Endothelial cell of umbilical vein (primary cell): ENCODE results near the gene REPS1. TPM values are rescaled to one million over a fixed set of nuclear protein-coding genes. Genes with fewer than 3 reads are reported as not detected.
"Not testable (repeated sequence)": the region's sequence is repeated elsewhere in the genome, so short reads cannot be mapped to it uniquely, and the experiment has no call there.

Source experiments
- BruUV-seq: library from RNA; stranded (reverse); fragments of 400-500 nt; replicated peaks from 2 replicates; lab custom pipeline; 2021; lab: Mats Ljungman, UMichigan
- CTCF ChIA-PET: fragments of 300-600, 350-600 bp; sonication (Branson Sonifier 250); formaldehyde crosslinking; loops from one replicate; lab custom pipeline; 2021; ENCODE audit warnings: antibody characterized with exemption, inconsistent platforms; lab: Charles Lee
- POLR2A ChIA-PET: fragments of 300-600, 350-600 bp; sonication (Branson Sonifier 250); formaldehyde crosslinking; loops from one replicate; lab custom pipeline; 2021; ENCODE audit warnings: antibody characterized with exemption, inconsistent platforms; lab: Charles Lee
- DNase-seq: peaks from one replicate; pipeline ENCODE4 v3.0.0-alpha.2; 2011; ENCODE audit warnings: low read depth, low spot score
- FAIRE-seq: peaks from 2 replicates; lab custom pipeline; 2011; peaks lifted over from hg19 to GRCh38; lab: Jason Lieb, UNC
- H2AFZ ChIP-seq: 2 replicates; pipeline ENCODE4 v1.6.0; 2012; ENCODE audit warnings: low read depth, low read length, control low read depth, inconsistent platforms
- H3K27ac ChIP-seq: 2 replicates; pipeline ENCODE4 v1.5.1; 2011; ENCODE audit warnings: low read depth, mild to moderate bottlenecking, control low read depth, low read length, moderate library complexity; ENCODE audit not compliant: insufficient read depth
- H3K27me3 ChIP-seq, 2 experiments: 2 replicates each; pipeline versions ENCODE4 v1.6.0 to v1.6.1; 2011; ENCODE audit warnings: low read length in 2 of 2, mixed read lengths in 1 of 2; ENCODE audit not compliant: control insufficient read depth in 2 of 2, insufficient read depth in 2 of 2
- H3K36me3 ChIP-seq, 2 experiments: 2 replicates in 1 of 2; 3 replicates in 1 of 2; pipeline ENCODE4 v1.5.1; 2011; ENCODE audit warnings: low read length in 2 of 2, mild to moderate bottlenecking in 1 of 2, moderate library complexity in 1 of 2; ENCODE audit not compliant: control insufficient read depth in 2 of 2, insufficient read depth in 2 of 2; ENCODE audit errors: extremely low read depth in 1 of 2
- H3K4me1 ChIP-seq: 3 replicates; pipeline ENCODE4 v1.5.1; 2011; ENCODE audit warnings: mild to moderate bottlenecking, low read length; ENCODE audit not compliant: control insufficient read depth, insufficient read depth; ENCODE audit errors: extremely low read depth
- H3K4me2 ChIP-seq: 2 replicates; pipeline ENCODE4 v1.6.1; 2011; ENCODE audit warnings: low read length, control low read depth, mixed read lengths; ENCODE audit not compliant: insufficient read depth
- H3K4me3 ChIP-seq, 3 experiments: fragments of 200-600 bp in 1 of 3; sonication (generic), shearing (Covaris generic) in 1 of 3; replicated peaks in 1 of 3; 2 replicates each; pipeline ENCODE4 v1.5.1; 2011 to 2016; ENCODE audit warnings: control low read depth in 3 of 3, low read length in 3 of 3, mild to moderate bottlenecking in 2 of 3, inconsistent platforms in 1 of 3, low read depth in 1 of 3, moderate library complexity in 1 of 3; ENCODE audit not compliant: insufficient read depth in 1 of 3
- H3K79me2 ChIP-seq: 2 replicates; pipeline ENCODE4 v1.6.0; 2012; ENCODE audit warnings: low read length, inconsistent platforms; ENCODE audit not compliant: control insufficient read depth, insufficient read depth
- H3K9ac ChIP-seq: replicated peaks from 2 replicates; pipeline ENCODE3; 2011; ENCODE audit warnings: low read length, control low read depth; ENCODE audit not compliant: insufficient read depth; ENCODE audit errors: extremely low read depth
- H3K9me1 ChIP-seq: replicated peaks from 3 replicates; pipeline ENCODE4 v1.6.0; 2011; ENCODE audit warnings: mild to moderate bottlenecking, low read length; ENCODE audit not compliant: control insufficient read depth, insufficient read depth; ENCODE audit errors: extremely low read depth
- H3K9me3 ChIP-seq: replicated peaks from 2 replicates; pipeline ENCODE4 v1.5.1; 2012; ENCODE audit warnings: low read length, inconsistent platforms; ENCODE audit not compliant: control insufficient read depth, insufficient read depth
- H4K20me1 ChIP-seq: replicated peaks from 2 replicates; pipeline ENCODE3; 2011; ENCODE audit warnings: mild to moderate bottlenecking, low read length; ENCODE audit not compliant: control insufficient read depth, insufficient read depth; ENCODE audit errors: extremely low read depth
- JUN ChIP-seq: IDR thresholded peaks from 2 replicates; pipeline ENCODE4 v1.6.1; 2011; ENCODE audit warnings: borderline replicate concordance, low read depth; ENCODE audit not compliant: insufficient read length, insufficient read depth
- POLR2A ChIP-seq: IDR thresholded peaks from 2 replicates; pipeline ENCODE4 v1.6.1; 2012; ENCODE audit warnings: low read depth, mild to moderate bottlenecking, control low read depth, low read length
- POLR2AphosphoS5 ChIP-seq: IDR thresholded peaks from 2 replicates; pipeline ENCODE4 v1.6.1; 2012; ENCODE audit warnings: low read depth, mild to moderate bottlenecking, control low read depth, low read length, moderate library complexity; ENCODE audit not compliant: insufficient read depth
- dilution Hi-C: fragments of 300-500 bp; cut with MboI; formaldehyde crosslinking; loops from one replicate; pipeline ENCODE4 v1.15.0; 2019; ENCODE audit warnings: low sequenced_read_pairs; ENCODE audit not compliant: extremely low pct_ligation_motif_present
- intact Hi-C: fragments of 100-400 bp; cut with micrococcal nuclease; formaldehyde crosslinking; loops from one replicate; pipeline ENCODE4 v1.10.0; 2022
- polyA plus RNA-seq, 4 experiments: library from polyadenylated mRNA; depleted of rRNA in 3 of 4; stranded (reverse) in 3 of 4; unstranded in 1 of 4; fragments of >200 nt; gene quantifications; 2 replicates each; pipeline versions ENCODE4 v1.2.1 to v1.2.3, GENCODE V29; 2011 to 2012; ENCODE audit warnings: missing spikeins in 1 of 4
- total RNA-seq: library from RNA; stranded (reverse); gene quantifications from 2 replicates; pipeline ENCODE4 v1.2.3, GENCODE V29; 2021

Gene REPS1
- total and polyA plus RNA-seq, 2 donors (not counting 3 experiments of a cell fraction or from before 2014, with no cell fraction given) = 20.6 to 35.0 TPM

DNA sequence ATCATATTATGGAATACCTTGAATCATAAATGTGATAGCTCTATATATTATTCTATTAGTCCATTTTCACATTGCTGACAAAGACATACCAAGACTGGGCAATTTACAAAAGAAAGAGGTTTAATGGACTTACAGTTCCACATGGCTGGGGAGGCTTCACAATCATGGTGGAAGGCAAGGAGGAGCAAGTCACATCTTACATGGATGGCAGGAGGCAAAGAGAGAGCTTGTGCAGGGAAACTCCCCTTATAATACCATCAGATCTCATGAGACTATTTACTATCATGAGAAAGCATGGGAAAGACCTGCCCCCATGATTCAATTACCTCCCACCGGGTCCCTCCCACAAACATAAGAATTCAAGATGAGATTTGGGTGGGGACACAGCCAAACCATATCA, 51.2 kb downstream of the REPS1 start:
- BruUV-seq, H3K9me1 ChIP-seq, H2AFZ ChIP-seq, H3K9me3 ChIP-seq, dilution Hi-C loops, H3K36me3 ChIP-seq, POLR2A ChIA-PET, FAIRE-seq, H3K4me1 ChIP-seq, H4K20me1 ChIP-seq, H3K9ac ChIP-seq, H3K27ac ChIP-seq, H3K4me2 ChIP-seq, H3K27me3 ChIP-seq, H3K79me2 ChIP-seq, intact Hi-C loops, H3K4me3 ChIP-seq, DNase-seq: not testable (repeated sequence)
- CTCF ChIA-PET = interaction anchor here (1.1 to 2.0 kb wide), 2 partner anchors 29 to 121 kb away, joined by 3 to 4 read pairs; no protein-coding TSS in a partner anchor

DNA sequence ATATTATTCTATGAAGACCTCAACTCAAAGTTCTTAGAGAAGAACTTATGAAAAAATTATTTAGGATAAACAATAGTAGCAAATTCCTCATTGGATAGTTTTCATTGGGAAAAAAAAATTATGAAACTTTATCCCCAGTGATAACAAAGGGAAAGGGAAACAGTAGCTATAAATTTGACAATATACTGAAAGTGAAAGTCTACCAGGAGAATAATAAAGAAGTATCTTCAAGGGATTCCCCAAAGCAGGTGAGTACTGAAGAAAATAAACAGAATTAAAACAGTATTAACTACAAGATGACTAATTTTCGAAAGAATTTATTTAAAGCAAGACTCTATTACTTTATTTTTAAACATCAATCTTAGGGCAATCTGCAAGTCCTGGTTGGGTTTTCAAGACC, 56.4 kb downstream of the REPS1 start:
- ChIA-PET POLR2A (no interaction called here), CTCF (interaction anchor here (0.8 to 1.8 kb wide), 5 partner anchors 10 to 433 kb away, joined by 3 to 10 read pairs (median 4); no protein-coding TSS in a partner anchor)
- H3K9me3 ChIP-seq = no peaks in the 10 kb centered on the region
- intact Hi-C loops (no loop called here), dilution Hi-C loops (no loop called here)
- DNase-seq = no peak
- H3K4me1 ChIP-seq = no peaks in the 10 kb centered on the region
- H3K36me3 ChIP-seq = no peaks in the 10 kb centered on the region
- no peaks in the 10 kb centered on the region for H4K20me1 ChIP-seq
- H3K27ac ChIP-seq = no peak overlapping the region
- H3K27me3 ChIP-seq = no peaks in the 10 kb centered on the region
- FAIRE-seq = no peak
- no peak overlapping the region for H3K4me2 ChIP-seq
- no peak overlapping the region for H3K9ac ChIP-seq
- BruUV-seq = no TSS peak
- H3K4me3 ChIP-seq = no peak overlapping the region
- H3K9me1 ChIP-seq = no peaks in the 10 kb centered on the region
- no peaks in the 10 kb centered on the region for H3K79me2 ChIP-seq
- TF ChIP-seq JUN (no peak), POLR2A (no peak), POLR2AphosphoS5 (no peak)
- no peak overlapping the region for H2AFZ ChIP-seq
